Left ventricle myocardium inferior (tissue), 1 donor: Measurements from ENCODE around the gene MAB21L3. TPM values are rescaled to one million over a fixed set of nuclear protein-coding genes. Genes with fewer than 3 reads are reported as not detected.

Experiments
- DNase-seq: peaks from one replicate; pipeline ENCODE4 v3.0.0-alpha.2; 2020
- H3K27ac ChIP-seq: fragments of 200-600 bp; replicated peaks from 2 replicates; pipeline ENCODE4 v1.8.0; 2021
- H3K27me3 ChIP-seq: fragments of 200-600 bp; 2 replicates; pipeline ENCODE4 v1.8.0; 2021; ENCODE audit warnings: low read depth
- H3K36me3 ChIP-seq: fragments of 200-600 bp; 2 replicates; pipeline ENCODE4 v1.8.0; 2021
- H3K4me1 ChIP-seq: fragments of 200-600 bp; 2 replicates; pipeline ENCODE4 v1.8.0; 2021
- H3K4me3 ChIP-seq: fragments of 200-600 bp; 2 replicates; pipeline ENCODE4 v1.8.0; 2021; ENCODE audit warnings: mild to moderate bottlenecking, moderate library complexity
- H3K9me3 ChIP-seq: fragments of 200-600 bp; replicated peaks from 2 replicates; pipeline ENCODE4 v1.8.0; 2021
- CTCF ChIP-seq: fragments of 200-600 bp; IDR thresholded peaks from 2 replicates; pipeline ENCODE4 v1.8.0; 2021; ENCODE audit warnings: antibody characterized with exemption, mild to moderate bottlenecking, borderline replicate concordance
- intact Hi-C: fragments of 100-400 bp; cut with micrococcal nuclease; formaldehyde crosslinking; loops from one replicate; pipeline ENCODE4 v1.11.0; 2022
- total RNA-seq: library from RNA; stranded (reverse); fragmentation: NEBNext Ultra II Directional; extraction: Animal tissue kit (Norgen Biotek cat#: 25700); gene quantifications from one replicate; pipeline ENCODE4 v1.2.1, GENCODE V29; 2021
- donor health status: DM: no; HTN: yes; CAD: no; lungs with severe emphysema.

The MAB21L3 gene
- total RNA-seq, 1 donor from 2014 or later: not detected

GRCh38 chr1:116126281-116126680 is 15.1 kb downstream of the MAB21L3 start:
- peaks cover 18% of the 10 kb centered on the region for H3K27me3 ChIP-seq
- no peak overlapping the region for H3K27ac ChIP-seq
- intact Hi-C loops: no loop called here
- no peak for DNase-seq
- H3K4me3 ChIP-seq: no peak overlapping the region
- H3K36me3 ChIP-seq: no peaks in the 10 kb centered on the region
- no peaks in the 10 kb centered on the region for H3K4me1 ChIP-seq
- no peak for TF ChIP-seq CTCF
- H3K9me3 ChIP-seq: no peaks in the 10 kb centered on the region

- TF ChIP-seq CTCF: no peak
- Histone ChIP-seq H3K27me3 (peaks cover 18% of the 10 kb centered on the region), H3K36me3 (no peaks in the 10 kb centered on the region), H3K27ac (no peak overlapping the region), H3K9me3 (no peaks in the 10 kb centered on the region), H3K4me3 (no peak overlapping the region), H3K4me1 (no peaks in the 10 kb centered on the region)
- intact Hi-C loops: no loop called here
- no peak for DNase-seq
Measured at GRCh38 chr1:116127123-116127847, 16.1 kb downstream of the MAB21L3 start.

- H3K27me3 ChIP-seq: peaks cover 15% of the 10 kb centered on the region
- H3K9me3 ChIP-seq: no peaks in the 10 kb centered on the region
- H3K4me1 ChIP-seq: no peaks in the 10 kb centered on the region
- TF ChIP-seq CTCF: no peak
- H3K36me3 ChIP-seq: no peaks in the 10 kb centered on the region
- no peak for DNase-seq
- no peak overlapping the region for H3K4me3 ChIP-seq
- H3K27ac ChIP-seq: no peak overlapping the region
- intact Hi-C loops: no loop called here
Measured at GRCh38 chr1:116127848-116128540, 16.8 kb downstream of the MAB21L3 start.

GRCh38 chr1:116128664-116129063 is 17.5 kb downstream of the MAB21L3 start:
- no peak for TF ChIP-seq CTCF
- Histone ChIP-seq H3K27ac (no peak overlapping the region), H3K4me1 (no peaks in the 10 kb centered on the region), H3K9me3 (no peaks in the 10 kb centered on the region), H3K4me3 (no peak overlapping the region), H3K36me3 (no peaks in the 10 kb centered on the region), H3K27me3 (peaks cover 13% of the 10 kb centered on the region)
- intact Hi-C loops: no loop called here
- DNase-seq: no peak

- no peaks in the 10 kb centered on the region for H3K9me3 ChIP-seq
- peaks cover 18% of the 10 kb centered on the region for H3K27me3 ChIP-seq
- no peak overlapping the region for H3K4me3 ChIP-seq
- no peak for TF ChIP-seq CTCF
- intact Hi-C loops: no loop called here
- H3K4me1 ChIP-seq: no peaks in the 10 kb centered on the region
- H3K36me3 ChIP-seq: no peaks in the 10 kb centered on the region
- DNase-seq: no peak
- H3K27ac ChIP-seq: no peak overlapping the region
Measured at GRCh38 chr1:116129537-116129936, 18.3 kb downstream of the MAB21L3 start.
